ENCODE measurements around the gene NCOA1. TPM values are rescaled to one million over a fixed set of nuclear protein-coding genes. Genes with fewer than 3 reads are reported as not detected.

Gene NCOA1
- total and polyA plus RNA-seq, 2 donors (not counting 3 experiments of a cell fraction or from before 2014, with no cell fraction given): 11.4 to 14.1 TPM

- dilution Hi-C loops (cut with MboI; ENCODE audit: extremely low pct_ligation_motif_present, low sequenced_read_pairs) (no loop called here), intact Hi-C loops (cut with micrococcal nuclease) (no loop called here)
- Histone ChIP-seq H3K4me2 (ENCODE audit: insufficient read depth, low read length) (no peak overlapping the region), H3K79me2 (ENCODE audit: control insufficient read depth, insufficient read depth, low read length) (no peaks in the 10 kb centered on the region), H3K27ac (ENCODE audit: insufficient read depth, low read depth, low read length) (no peak overlapping the region), H3K9me1 (replicated peaks; ENCODE audit: control insufficient read depth, extremely low read depth, insufficient read depth, low read length) (no peaks in the 10 kb centered on the region), H3K4me1 (ENCODE audit: control insufficient read depth, extremely low read depth, insufficient read depth, low read length) (peaks cover 3% of the 10 kb centered on the region), H3K36me3 (ENCODE audit: control insufficient read depth in 2 of 2, extremely low read depth in 1 of 2, insufficient read depth in 2 of 2, low read length in 2 of 2) (no peaks in the 10 kb centered on the region), H2AFZ (ENCODE audit: low read depth, low read length) (no peak overlapping the region), H3K27me3 (ENCODE audit: control insufficient read depth in 2 of 2, insufficient read depth in 2 of 2, low read length in 2 of 2) (no peaks in the 10 kb centered on the region), H3K4me3 (replicated peaks in 1 of 3; ENCODE audit: insufficient read depth in 1 of 3, low read depth in 1 of 3, low read length in 3 of 3) (no peak overlapping the region), H3K9me3 (replicated peaks; ENCODE audit: control insufficient read depth, insufficient read depth, low read length) (no peaks in the 10 kb centered on the region), H4K20me1 (replicated peaks; ENCODE audit: control insufficient read depth, extremely low read depth, insufficient read depth, low read length) (no peaks in the 10 kb centered on the region), H3K9ac (replicated peaks; ENCODE audit: extremely low read depth, insufficient read depth, low read length) (no peak overlapping the region)
- no TSS peak for BruUV-seq (replicated peaks)
- TF ChIP-seq JUN (IDR thresholded peaks at IDR 0.05; ENCODE audit: borderline replicate concordance, insufficient read depth, insufficient read length, low read depth) (no peak), MYC (IDR thresholded peaks at IDR 0.05; ENCODE audit: low read depth, low read length) (no peak), MAX (IDR thresholded peaks at IDR 0.05; ENCODE audit: insufficient read depth, insufficient read length) (no peak), GATA2 (IDR thresholded peaks at IDR 0.05; ENCODE audit: insufficient read depth, insufficient read length, low read depth, low read length) (no peak), FOS (IDR thresholded peaks at IDR 0.05; ENCODE audit: borderline replicate concordance, insufficient read depth, low read length) (no peak), EZH2 (IDR thresholded peaks at IDR 0.05; ENCODE audit: borderline replicate concordance, low read depth, low read length, severe bottlenecking) (no peak), POLR2AphosphoS5 (IDR thresholded peaks at IDR 0.05; ENCODE audit: insufficient read depth, low read depth, low read length) (no peak), CTCF (IDR thresholded peaks at IDR 0.05; ENCODE audit: extremely low read depth in 1 of 2, insufficient read depth in 1 of 2, low read depth in 1 of 2, low read length in 2 of 2) (no peak), POLR2A (IDR thresholded peaks at IDR 0.05; ENCODE audit: low read depth, low read length) (no peak)
- no peak for FAIRE-seq
- ChIA-PET POLR2A (no interaction called here), CTCF (interaction anchor here (0.9 to 1.2 kb wide), 2 partner anchors 11 to 270 kb away, joined by 3 read pairs; no protein-coding TSS in a partner anchor)
- no peak for DNase-seq (ENCODE audit: low read depth, low spot score)
Observed at GRCh38 chr2:24680196-24680595, 189.1 kb downstream of the NCOA1 start.

Data from endothelial cell of umbilical vein (primary cell).